HepG2 (cell line): ENCODE data around the gene RBM14. TPM values are rescaled to one million over a fixed set of nuclear protein-coding genes. Genes with fewer than 3 reads are reported as not detected.

ENCODE experiments used
- AKAP8 ChIP-seq: sonication (generic); formaldehyde crosslinking; IDR thresholded peaks from 2 replicates; pipeline ENCODE4 v1.5.1; 2020; ENCODE audit warnings: mild to moderate bottlenecking, missing genetic modification reagents
- CBFB ChIP-seq: sonication (generic); formaldehyde crosslinking; IDR thresholded peaks from 2 replicates; pipeline ENCODE4 v1.4.0; 2020; ENCODE audit warnings: missing genetic modification reagents
- PCBP2 ChIP-seq: fragments of 200-400 bp; formaldehyde crosslinking; optimal IDR thresholded peaks from 2 replicates; pipeline ENCODE3; 2018; ENCODE audit warnings: low read length, low read depth; ENCODE audit not compliant: poor library complexity, severe bottlenecking
- SKI ChIP-seq: fragments of 450-650 bp; IDR thresholded peaks from one replicate; pipeline ENCODE4 v1.6.1; 2018; ENCODE audit warnings: mild to moderate bottlenecking; ENCODE audit not compliant: partially characterized antibody
- ZBTB7A ChIP-seq: sonication (generic); formaldehyde crosslinking; IDR thresholded peaks from 2 replicates; pipeline ENCODE4 v1.8.0; 2022; ENCODE audit warnings: mild to moderate bottlenecking, missing genetic modification reagents
- ZFP36L2 ChIP-seq: sonication (generic); formaldehyde crosslinking; IDR thresholded peaks from 2 replicates; pipeline ENCODE4 v1.4.0; 2020; ENCODE audit warnings: missing genetic modification reagents
- ZNF468 ChIP-seq: sonication (generic); formaldehyde crosslinking; IDR thresholded peaks from 2 replicates; pipeline ENCODE4 v1.8.0; 2022; ENCODE audit warnings: mild to moderate bottlenecking, moderate library complexity, missing genetic modification reagents
- polyA plus RNA-seq, 8 experiments: library from polyadenylated mRNA; depleted of rRNA in 3 of 8; stranded (reverse) in 7 of 8; unstranded in 1 of 8; fragments of >200 nt; fragmentation: Illumina TruSeq in 4 of 8; extraction: Trizol in 4 of 8; gene quantifications; 2 replicates each; pipeline versions ENCODE4 v1.2.1 to v1.2.3, GENCODE V29; 2011 to 2016; ENCODE audit warnings: low read depth in 4 of 8, missing spikeins in 1 of 8, mixed read lengths in 1 of 8; ENCODE audit not compliant: insufficient read depth in 1 of 8
- total RNA-seq, 5 experiments: library from RNA; depleted of rRNA; stranded (reverse); fragments of >200 nt; fragmentation: Illumina TruSeq; extraction: Trizol; gene quantifications; 2 replicates each; pipeline ENCODE4 v1.2.3, GENCODE V29; 2016; ENCODE audit warnings: low read depth in 1 of 5
- TF ChIP-seq, protein P1 (sequence below): IDR thresholded peaks from 2 replicates; pipeline ENCODE4 v1.6.1; 2016; ENCODE audit warnings: missing compliant biosample characterization, missing genetic modification reagents, borderline replicate concordance
- TF ChIP-seq, protein P2 (sequence below): IDR thresholded peaks from 2 replicates; pipeline ENCODE4 v1.6.1; 2016; ENCODE audit warnings: control low read depth
- TF ChIP-seq, protein P3 (sequence below): sonication (generic); formaldehyde crosslinking; conservative IDR thresholded peaks from 2 replicates; pipeline ENCODE4 v1.8.0; 2022; ENCODE audit warnings: missing genetic modification reagents

Gene RBM14
- total and polyA plus RNA-seq, 2 of the 13 experiments (the other 11 are each of a cell fraction or from before 2014, with no cell fraction given): 12.7 to 44.1 TPM

DNA sequence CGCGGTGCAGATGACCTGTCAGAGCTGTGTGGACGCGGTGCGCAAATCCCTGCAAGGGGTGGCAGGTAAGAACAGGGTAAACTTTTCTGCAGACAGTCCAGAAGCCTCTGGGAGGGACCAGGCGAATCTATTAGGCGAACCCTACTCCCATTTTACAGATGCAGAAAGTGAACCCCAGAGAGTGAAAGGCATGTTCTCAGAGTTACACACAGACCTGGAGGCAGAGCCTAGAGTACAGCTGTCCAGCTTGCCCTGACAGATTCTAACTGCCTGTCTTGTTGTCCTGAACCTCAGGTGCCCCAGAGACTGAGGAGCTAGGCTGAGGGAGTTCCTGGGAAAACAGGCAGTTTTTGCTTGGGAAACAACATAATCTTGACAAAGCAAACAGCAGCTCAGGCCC, 22.8 kb upstream of the RBM14 start (continued):
- TF ChIP-seq, protein P1, sequence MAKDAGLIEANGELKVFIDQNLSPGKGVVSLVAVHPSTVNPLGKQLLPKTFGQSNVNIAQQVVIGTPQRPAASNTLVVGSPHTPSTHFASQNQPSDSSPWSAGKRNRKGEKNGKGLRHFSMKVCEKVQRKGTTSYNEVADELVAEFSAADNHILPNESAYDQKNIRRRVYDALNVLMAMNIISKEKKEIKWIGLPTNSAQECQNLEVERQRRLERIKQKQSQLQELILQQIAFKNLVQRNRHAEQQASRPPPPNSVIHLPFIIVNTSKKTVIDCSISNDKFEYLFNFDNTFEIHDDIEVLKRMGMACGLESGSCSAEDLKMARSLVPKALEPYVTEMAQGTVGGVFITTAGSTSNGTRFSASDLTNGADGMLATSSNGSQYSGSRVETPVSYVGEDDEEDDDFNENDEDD (CRISPR knock-in tag): no peak
- TF ChIP-seq, protein P2, sequence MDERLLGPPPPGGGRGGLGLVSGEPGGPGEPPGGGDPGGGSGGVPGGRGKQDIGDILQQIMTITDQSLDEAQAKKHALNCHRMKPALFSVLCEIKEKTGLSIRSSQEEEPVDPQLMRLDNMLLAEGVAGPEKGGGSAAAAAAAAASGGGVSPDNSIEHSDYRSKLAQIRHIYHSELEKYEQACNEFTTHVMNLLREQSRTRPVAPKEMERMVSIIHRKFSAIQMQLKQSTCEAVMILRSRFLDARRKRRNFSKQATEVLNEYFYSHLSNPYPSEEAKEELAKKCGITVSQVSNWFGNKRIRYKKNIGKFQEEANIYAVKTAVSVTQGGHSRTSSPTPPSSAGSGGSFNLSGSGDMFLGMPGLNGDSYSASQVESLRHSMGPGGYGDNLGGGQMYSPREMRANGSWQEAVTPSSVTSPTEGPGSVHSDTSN: no peak
- TF ChIP-seq, protein P3, sequence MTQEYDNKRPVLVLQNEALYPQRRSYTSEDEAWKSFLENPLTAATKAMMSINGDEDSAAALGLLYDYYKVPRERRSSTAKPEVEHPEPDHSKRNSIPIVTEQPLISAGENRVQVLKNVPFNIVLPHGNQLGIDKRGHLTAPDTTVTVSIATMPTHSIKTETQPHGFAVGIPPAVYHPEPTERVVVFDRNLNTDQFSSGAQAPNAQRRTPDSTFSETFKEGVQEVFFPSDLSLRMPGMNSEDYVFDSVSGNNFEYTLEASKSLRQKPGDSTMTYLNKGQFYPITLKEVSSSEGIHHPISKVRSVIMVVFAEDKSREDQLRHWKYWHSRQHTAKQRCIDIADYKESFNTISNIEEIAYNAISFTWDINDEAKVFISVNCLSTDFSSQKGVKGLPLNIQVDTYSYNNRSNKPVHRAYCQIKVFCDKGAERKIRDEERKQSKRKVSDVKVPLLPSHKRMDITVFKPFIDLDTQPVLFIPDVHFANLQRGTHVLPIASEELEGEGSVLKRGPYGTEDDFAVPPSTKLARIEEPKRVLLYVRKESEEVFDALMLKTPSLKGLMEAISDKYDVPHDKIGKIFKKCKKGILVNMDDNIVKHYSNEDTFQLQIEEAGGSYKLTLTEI: no peak
- TF ChIP-seq ZBTB7A (no peak), ZNF468 (CRISPR knock-in tag) (0 out of 2 replicates have a peak, but pooled peaks have one; percentile 59), CBFB (no peak), ZFP36L2 (CRISPR knock-in tag) (no peak), AKAP8 (CRISPR knock-in tag) (no peak), SKI (no peak), PCBP2 (no peak)
